Subcutaneous adipose tissue (tissue), 4 donors: ENCODE measurements around the gene CYGB. TPM values are rescaled to one million over a fixed set of nuclear protein-coding genes. Genes with fewer than 3 reads are reported as not detected.

Source experiments
- CTCF ChIP-seq: fragments of 450-650 bp; IDR thresholded peaks from one replicate; pipeline ENCODE4 v1.5.1; 2016; ENCODE audit warnings: low read depth, mild to moderate bottlenecking, control low read depth, antibody characterized with exemption, moderate library complexity
- total RNA-seq, 4 donors: library from RNA; depleted of rRNA; stranded (reverse); fragments of >200 nt; gene quantifications; one replicate each; pipeline ENCODE4 v1.1.0, GENCODE V29; 2016

The CYGB gene
- total RNA-seq, 4 donors from 2014 or later: 29.9 to 48.6 (median 40.3) TPM

- no peak for TF ChIP-seq CTCF
These were observed 15.8 kb upstream of the CYGB start for GRCh38 chr17:76553178-76553908.

GRCh38 chr17:76551685-76552084 lies 14.2 kb upstream of the CYGB start:
- no peak for TF ChIP-seq CTCF

GRCh38 chr17:76550712-76551615 lies 13.5 kb upstream of the CYGB start:
- TF ChIP-seq CTCF: no peak

GRCh38 chr17:76549539-76549938 lies 12.0 kb upstream of the CYGB start:
- TF ChIP-seq CTCF: no peak

DNA sequence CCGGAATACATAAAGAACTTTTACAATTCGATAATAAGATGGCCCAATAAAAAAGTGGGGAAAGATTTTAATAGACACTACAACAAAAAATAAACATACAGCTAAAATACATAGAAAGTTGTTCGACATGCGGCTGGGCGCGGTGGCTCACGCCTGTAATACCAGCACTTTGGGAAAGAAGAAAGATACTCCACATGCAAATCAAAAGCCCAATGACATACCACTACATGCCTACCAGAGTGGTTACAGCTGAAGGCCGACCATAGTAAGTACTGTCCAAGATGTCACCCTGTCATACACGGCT lies 11.7 kb upstream of the CYGB start:
- no peak for TF ChIP-seq CTCF

GRCh38 chr17:76548378-76549214 lies 11.1 kb upstream of the CYGB start:
- no peak for TF ChIP-seq CTCF
